Right renal cortex interstitium (tissue), 3 donors: ENCODE data around the gene SHF. TPM values are rescaled to one million over a fixed set of nuclear protein-coding genes. Genes with fewer than 3 reads are reported as not detected.
"Not testable (repeated sequence)": the region's sequence is repeated elsewhere in the genome, so short reads cannot be mapped to it uniquely, and the experiment has no call there.

Source experiments
- DNase-seq, 3 donors: peaks; one replicate each; pipeline ENCODE4 v3.0.0-alpha.2; 2013; ENCODE audit warnings: low read depth in 3 of 3, low spot score in 2 of 3
- polyA plus RNA-seq, 3 donors: library from polyadenylated mRNA; unstranded; fragments of 120-200 nt; gene quantifications; one replicate each; pipeline ENCODE4 v1.2.1, GENCODE V29; 2013; ENCODE audit not compliant: insufficient read length in 3 of 3

The SHF gene
- polyA plus RNA-seq, 3 donors = 13.0 to 16.0 (median 15.3) TPM

DNA sequence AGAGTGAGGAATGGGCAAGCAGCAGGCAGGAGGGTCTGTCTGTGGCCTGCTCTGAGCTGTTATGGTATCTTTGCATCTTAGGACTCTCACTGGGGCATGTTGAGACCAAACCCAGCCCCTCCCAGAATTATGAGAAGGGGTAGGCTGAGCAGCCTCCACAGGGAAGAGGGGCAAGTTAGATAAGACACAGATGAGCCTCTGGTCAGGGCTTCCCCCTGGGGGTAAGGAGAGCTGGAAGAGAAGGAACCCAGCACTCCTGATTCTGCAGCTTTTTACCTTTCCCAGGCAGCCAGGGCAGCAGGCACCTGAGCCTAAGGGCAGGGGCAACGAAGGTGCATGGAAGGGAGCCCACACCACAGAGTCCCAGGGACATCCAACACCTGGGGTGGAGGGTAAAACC, 38.7 kb downstream of the SHF start:
- DNase-seq = no peak

DNA sequence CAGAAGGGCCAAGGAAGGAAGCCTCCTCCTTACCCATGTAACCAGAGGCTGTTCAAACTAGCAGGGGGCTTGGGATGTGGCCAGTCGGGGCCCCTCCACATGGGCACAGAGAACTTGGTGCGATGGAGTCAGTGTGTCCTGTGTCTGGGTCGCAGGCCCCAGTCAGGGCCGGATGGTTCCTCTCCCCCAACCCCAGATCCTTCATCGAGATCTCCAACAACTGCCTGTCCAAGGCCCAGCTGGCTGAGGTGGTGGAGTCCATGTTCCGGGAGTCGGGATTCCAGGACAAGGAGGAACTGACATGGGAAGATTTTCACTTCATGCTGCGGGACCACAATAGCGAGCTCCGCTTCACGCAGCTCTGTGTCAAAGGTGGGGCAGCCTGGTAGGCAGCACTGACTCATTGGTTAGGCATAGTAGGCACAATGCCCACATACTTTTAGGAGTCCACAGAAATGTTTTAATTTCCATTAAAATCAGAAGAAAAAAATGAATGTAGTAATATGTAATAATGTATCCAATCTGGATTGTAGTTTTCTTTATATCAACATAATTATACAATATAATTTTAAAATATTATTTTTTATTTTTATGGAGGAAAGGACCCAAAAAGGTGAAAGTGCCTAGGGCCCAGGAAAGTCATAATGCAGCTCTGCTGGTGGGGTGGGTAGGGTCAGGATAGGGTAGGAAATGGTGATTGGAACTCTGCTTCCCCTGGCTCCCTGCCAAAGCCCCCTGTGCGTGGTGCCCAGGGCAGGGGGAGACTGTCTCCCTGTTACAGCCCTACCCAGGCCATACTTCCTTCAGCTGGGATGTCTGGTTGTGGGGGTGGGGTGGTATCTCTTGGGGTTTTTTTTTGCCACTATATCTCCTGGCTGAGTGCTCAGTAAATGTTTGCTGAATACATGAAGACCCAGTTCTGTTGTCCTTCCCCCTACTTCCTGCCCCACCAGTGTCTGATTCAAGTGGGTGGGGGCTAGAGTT, 39.4 kb downstream of the SHF start:
- DNase-seq = no peak

DNA sequence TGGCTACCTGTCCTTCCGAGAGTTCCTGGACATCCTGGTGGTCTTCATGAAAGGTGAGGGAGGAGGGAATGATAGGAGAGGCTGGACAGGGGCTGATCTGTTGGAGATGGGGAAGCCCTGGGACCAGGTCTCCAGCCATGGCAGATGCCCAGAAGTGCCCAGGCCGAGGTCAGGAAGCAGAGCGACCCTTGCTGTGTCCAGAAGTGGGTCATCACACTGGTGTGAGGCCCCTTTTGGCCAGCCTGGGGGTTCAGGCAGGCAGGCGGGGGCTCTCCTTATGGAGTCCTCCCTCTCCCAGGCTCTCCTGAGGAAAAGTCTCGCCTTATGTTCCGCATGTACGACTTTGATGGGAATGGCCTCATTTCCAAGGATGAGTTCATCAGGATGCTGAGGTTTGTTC, 40.2 kb downstream of the SHF start:
- no peak for DNase-seq

DNA sequence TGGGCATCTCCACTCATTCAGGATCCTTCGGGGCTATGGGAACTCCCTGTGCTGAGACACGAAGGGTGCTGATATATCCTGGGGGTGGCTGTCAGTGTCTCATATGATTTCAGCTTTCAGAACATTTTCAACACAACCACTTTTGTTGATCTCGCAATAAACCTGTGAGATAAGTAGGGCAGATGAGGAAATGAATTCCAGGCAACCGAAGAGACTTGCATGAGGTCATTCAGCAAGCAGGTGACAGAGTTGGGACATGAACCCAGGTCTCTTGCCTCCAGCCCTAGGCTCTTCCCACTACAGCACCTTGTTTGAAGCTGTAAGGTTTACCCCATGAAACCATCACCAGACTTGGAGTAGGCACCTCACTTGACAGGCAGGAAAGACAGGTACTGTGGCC, 41.4 kb downstream of the SHF start:
- DNase-seq = no peak

DNA sequence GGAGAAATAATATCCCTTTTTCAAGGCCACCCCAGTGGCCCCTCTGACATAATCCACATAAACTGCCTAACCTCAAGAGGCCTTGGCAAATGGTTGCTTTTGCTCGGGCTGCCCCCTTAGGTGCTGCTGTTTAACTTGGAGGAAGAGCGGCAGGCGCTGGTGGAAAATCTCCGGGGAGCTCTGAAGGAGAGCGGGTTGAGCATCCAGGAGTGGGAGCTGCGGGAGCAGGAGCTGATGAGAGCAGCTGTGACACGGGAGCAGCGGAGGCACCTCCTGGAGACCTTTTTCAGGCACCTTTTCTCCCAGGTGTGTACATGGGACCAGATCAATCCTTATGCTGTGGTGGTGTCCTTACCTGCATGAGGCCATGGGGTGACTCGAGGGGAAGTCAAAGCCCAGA, 43.0 kb downstream of the SHF start:
- DNase-seq = no peak

DNA sequence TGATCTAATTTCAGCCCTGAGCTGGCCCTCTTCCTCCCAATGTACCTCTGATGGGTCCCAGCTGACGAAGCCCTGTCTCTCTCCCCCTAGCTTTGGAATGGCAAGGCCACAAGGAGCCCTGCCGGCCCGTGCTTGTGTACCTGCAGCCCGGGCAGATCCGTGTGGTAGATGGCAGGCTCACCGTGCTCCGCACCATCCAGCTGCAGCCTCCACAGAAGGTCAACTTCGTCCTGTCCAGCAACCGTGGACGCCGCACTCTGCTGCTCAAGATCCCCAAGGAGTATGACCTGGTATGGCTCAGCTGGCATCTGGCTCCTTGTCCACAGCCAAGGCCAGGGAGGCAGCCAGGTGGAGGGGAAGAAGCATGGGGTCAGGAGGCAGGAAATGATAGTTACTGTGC, 43.8 kb downstream of the SHF start:
- no peak for DNase-seq

DNA sequence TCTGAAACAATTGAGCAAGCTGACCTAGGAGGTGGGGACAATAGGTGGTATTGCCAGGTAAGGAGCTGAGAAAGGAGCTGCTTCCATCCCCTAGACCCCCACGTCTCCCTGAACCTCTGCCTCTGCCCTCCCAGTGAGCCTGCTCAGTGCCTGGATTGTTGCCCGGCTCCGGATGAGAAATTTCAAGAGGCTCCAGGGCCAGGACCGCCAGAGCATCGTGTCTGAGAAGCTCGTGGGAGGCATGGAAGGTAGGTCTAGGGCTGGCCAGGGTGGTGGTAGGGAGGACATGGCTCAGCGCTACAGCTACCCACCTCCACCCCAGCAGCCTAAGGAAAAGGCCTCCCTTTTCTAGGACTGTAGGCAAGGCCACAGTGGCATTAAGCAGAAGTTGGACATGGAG, 44.7 kb downstream of the SHF start:
- DNase-seq = no peak

DNA sequence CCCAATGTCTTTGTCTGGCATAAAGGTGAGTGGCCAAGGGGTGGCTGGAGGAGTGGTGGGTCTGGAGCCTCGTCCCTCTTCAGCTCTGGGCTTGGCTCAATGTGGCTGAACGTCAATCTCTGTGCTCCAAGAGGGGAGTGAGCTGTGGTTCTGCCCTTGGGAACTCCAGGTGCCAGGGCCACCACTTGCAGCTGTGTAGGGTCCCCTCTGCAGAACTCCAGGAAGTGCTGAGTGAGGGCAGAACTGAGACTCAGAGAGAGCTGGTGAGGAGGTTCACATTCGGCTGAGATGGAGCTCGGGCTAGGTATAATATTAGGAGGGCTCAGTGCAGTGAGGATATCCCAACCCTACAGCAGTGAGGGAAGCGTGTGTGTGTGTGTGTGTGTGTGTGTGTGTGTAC, 46.4 kb downstream of the SHF start:
- no peak for DNase-seq

DNA sequence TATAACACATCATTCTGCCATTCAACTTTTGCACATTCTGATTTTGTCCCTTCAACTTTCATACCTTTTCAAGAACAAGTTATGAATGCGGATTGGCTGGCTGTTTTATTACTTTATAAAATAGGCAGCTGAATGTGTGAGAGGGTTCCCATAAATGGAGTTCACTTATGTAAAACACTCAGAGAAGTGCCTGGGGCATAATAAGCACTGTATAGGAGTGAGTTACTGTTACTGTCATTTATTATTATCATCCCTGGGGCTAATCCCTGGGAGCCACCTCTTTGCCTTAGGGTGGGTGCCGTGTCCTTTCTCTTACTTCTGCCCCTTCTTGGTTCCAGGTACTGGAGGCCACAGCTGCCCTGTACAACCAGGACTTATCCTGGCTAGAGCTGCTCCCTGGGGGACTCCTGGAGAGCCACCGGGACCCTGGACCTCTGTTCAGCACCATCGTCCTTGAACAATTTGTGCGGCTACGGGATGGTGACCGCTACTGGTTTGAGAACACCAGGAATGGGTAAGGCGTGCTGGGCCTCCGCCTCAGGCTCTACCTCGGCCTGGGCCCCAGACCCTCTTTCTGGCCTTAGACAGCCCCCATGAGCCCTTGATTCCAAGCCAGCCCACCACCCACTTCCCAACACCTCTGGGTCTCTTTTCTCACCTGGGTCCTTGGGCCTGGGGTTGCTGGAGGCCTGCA, 47.1 kb downstream of the SHF start:
- DNase-seq = no peak

DNA sequence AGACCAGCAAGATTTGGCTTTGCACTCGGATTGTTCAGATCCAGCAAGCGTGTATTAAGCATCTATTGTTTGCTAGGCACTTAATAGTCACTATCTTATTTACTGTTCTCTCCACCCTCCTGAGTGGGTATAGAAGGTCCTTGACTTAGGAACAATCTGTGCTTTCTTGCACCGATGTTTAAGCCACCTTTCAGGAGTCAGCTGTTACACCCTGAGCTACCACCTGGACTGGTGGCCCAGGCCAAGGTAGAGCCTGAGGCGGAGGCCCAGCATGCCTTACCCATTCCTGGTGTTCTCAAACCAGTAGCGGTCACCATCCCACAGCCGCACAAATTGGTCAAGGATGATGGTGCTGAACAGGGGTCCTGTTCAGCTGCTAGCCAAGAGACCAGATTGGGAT, 48.0 kb downstream of the SHF start:
- no peak for DNase-seq

DNA sequence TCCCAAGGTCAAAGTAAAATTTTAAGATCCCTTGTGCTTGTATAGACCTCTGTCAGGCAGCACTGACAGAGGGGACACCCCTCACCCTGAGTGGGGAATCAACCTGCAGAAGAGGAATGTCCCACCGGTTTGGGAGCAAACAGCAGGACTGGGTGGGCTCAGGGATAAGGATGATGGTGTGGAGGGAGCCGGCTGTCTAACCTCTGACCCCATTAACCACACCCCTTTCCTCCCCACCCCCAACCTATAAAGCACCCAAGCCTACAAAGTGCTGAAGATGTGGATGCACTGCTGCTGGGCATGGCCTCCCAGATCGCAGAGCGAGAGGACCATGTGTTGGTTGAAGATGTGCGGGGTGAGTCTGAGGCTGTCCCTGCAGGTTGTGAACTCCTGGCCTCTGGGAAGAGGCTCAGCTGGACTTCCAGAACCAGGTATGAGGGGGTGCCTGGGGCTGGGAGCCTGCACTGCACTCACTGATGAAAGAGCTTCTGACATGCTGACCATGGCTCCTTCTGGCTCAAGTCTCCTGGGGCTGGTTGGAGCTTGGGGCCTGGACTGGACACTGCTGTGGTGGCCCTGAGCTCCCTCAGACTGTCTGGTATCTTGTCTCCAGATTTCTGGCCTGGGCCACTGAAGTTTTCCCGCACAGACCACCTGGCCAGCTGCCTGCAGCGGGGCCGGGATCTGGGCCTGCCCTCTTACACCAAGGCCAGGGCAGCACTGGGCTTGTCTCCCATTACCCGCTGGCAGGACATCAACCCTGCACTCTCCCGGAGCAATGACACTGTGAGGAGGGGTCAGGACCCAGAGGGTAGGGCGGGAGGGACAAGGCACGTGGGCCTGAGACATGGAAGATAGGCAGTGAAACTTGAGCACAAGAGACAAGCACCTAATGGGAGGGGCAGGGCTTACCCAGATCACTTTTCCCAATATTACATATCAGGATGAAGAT, 48.7 kb downstream of the SHF start:
- DNase-seq = no peak

DNA sequence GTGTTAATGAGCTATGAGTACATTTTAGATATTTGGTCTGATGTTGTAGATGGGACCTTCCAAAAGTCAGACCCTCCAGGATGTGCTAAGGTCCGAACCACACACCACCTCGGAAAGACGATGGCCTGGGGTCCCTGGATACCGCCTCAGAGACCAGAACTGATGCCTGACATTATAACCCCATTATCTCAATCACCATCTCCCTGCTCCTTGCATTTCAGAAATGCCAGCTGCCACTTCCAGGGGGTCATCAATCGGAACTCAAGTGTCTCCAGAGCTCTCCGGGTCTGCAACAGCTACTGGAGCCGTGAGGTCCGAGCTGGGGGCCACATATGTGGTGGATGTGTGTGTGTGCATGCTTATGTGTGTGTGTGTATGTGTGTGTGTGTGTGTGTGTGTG, 50.1 kb downstream of the SHF start:
- DNase-seq = no peak

DNA sequence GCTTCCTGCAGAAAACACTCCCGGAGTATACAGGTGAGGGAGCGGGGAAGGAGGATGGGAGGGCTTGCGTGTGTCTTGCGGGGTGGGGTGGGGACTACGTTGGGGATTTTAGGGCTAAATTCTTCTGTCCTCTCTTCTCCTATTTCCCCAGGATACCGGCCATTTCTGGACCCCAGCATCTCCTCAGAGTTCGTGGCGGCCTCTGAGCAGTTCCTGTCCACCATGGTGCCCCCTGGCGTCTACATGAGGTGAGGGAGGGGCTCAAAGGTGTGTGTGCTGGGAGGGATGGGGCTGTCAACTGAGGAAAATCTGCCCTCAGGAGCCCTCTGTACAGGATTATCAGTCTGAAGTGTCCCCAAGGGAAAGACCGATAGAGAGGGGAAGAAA, 51.4 kb downstream of the SHF start:
- no peak for DNase-seq

DNA sequence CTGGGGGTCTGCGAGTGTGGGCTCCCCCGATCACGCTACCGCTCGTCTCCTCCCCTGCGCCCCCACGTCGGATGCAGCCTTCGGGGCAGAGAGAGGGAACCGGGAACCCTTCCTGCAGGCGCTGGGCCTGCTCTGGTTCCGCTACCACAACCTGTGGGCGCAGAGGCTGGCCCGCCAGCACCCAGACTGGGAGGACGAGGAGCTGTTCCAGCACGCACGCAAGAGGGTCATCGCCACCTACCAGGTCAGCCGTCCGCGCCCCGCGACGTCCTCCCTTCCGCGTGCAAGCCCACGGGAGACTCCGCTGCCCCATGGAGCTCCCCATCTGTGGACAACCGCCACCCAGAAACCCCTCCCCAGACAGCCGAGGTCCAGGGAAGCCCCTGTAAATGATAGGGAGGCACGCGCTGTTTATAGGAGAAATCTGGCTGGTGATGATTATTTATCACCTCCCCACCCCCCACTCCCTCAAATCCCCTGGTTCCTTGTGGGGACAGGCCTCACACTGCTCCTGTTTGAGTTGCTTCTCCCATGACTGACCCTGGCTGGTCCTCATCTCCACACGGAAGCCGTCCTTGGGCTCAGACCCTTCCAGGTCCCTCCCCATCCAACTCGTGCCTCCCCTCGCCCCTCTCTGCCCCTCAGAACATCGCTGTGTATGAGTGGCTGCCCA, 51.9 kb downstream of the SHF start:
- not testable (repeated sequence) for DNase-seq

DNA sequence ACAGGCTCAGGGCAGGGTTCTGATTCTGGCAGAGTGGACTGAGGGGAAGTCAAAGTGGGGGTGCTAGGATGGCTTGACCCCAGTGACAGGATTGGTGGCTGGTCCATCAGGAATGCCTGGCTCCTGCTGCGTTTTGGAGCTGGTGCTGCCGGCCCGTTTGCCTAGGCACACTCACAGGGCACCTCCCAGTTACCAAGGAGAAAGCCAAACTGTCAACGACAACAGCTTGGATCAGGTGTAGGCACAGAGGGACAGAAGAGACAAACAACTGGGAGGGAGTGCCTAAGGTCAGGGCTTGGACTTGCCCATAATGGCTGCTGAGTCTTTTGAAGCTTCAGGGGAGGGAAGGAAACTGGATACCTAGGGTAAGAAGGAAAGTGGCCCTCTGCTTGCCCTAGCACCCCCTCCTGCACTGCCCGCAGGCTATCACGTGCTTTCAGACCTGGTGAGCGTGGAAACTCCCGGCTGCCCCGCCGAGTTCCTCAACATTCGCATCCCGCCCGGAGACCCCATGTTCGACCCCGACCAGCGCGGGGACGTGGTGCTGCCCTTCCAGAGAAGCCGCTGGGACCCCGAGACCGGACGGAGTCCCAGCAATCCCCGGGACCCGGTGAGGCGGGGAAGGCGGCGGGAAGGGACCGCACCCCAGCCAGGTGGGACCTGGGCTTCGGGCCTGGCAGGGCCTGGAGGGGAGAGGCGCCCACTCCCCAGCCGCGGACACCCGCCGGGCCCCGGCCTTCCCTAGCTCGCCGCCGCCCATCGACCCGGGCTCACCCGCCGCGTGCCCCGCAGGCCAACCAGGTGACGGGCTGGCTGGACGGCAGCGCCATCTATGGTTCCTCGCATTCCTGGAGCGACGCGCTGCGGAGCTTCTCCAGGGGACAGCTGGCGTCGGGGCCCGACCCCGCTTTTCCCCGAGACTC, 52.8 kb downstream of the SHF start:
- DNase-seq = no peak

DNA sequence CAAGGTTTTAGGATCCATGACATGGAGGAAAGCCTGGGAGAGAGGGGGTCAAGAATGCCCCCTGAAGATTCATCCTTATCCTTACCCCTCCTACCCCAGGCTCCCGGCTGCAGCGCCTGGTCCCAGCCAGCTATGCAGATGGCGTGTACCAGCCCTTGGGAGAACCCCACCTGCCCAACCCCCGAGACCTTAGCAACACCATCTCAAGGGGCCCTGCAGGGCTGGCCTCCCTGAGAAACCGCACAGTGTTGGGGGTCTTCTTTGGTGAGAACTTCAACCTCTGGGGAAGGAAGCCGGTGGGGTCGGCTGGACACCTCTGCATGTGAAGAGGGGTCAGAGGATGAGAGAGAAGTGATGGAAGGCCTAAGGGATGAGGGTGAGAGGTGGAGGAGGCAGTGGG, 53.7 kb downstream of the SHF start:
- DNase-seq = no peak

DNA sequence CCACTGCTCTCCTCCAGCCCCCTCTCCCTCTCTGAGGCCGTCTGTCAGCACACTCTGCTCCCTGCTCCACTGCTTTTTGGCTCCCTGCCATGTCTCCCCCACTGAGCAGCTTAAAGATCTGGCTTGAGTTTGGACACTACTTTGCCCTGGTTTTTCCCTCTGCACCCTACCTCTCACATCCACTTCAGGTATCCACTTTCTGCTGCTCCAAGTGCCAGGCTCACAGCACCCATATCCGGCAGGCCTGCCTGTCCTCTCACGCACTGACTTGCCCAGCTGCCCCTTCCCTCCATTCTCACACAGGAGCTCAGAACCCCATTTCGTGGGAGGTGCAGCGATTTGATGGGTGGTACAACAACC, 54.2 kb downstream of the SHF start:
- DNase-seq = no peak

DNA sequence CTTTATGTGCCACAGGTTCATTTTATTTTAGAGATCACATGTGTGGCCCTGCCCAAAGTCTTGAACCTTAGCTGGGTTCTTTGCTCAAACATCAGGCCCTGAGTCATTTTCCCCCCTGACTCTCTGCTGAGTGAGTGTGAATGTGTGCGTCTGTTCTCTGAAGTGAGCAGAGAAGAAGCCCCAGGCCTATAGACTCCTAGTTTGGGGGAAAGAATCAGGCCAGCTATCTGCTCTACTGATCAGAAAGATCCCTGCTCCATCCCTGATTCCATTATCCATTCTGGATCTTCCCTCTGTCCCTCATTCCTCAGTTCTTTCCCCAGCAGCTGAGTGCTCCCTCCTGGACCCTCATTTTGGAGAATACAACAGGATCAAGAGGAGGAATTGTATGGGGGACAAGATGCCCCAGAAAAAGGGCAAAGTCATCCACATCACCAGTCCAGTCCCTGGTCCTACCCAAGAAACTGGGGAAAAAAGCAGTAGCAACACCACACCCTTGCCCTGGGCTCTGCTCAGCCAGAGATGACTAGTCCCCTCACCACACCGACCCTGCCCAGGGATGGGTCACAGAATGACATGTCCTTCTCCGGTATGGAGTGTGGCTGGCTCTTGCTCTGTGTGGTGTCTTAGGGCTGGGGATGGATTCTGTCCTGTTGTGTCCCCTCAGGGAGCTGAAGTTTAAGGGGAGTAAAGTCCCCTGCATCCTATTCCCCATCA, 54.8 kb downstream of the SHF start:
- no peak for DNase-seq

DNA sequence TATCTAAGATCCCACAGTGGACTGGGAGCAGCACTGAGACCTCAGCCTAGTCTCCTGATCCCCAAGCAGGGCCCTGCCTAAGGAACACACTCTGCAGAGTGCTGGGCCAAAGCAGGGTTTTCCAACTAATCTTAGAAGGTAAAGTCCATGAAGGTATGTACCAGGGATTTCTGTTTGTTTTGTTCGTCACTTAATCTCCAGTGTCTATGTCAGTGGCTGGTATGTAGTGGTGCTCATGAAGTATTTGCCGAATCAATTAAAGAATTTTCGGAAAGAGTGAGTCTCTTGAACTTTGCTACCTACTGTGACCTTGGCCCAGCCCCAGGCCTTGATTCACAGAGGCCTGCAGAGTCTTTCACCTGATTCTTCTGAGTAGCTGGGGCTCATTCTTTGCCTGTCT, 56.3 kb downstream of the SHF start:
- no peak for DNase-seq
